HFF-Myc (cell line): ENCODE measurements around the gene ATP5F1B.

Experiments used
- DNase-seq: peaks from one replicate; pipeline ENCODE4 v3.0.0-alpha.2; 2011; ENCODE audit warnings: low read depth; ENCODE audit errors: extremely low read depth
- H3K4me3 ChIP-seq: replicated peaks from 2 replicates; pipeline ENCODE4 v1.5.1; 2011; ENCODE audit warnings: low read depth, mild to moderate bottlenecking, control low read depth, low read length
- CTCF ChIP-seq: IDR thresholded peaks from 2 replicates; pipeline ENCODE4 v1.5.1; 2012; ENCODE audit warnings: mild to moderate bottlenecking, low read depth, low read length, control low read depth; ENCODE audit errors: missing control alignments

ATP5F1B gene

GRCh38 chr12:56682323-56682722, 36.5 kb upstream of the ATP5F1B start:
- no peak overlapping the region for H3K4me3 ChIP-seq
- no peak for DNase-seq
- no peak for TF ChIP-seq CTCF

- TF ChIP-seq CTCF, result no peak
- H3K4me3 ChIP-seq, result no peak overlapping the region
- no peak for DNase-seq
These were observed 34.2 kb upstream of the ATP5F1B start for GRCh38 chr12:56679883-56680575.

DNA sequence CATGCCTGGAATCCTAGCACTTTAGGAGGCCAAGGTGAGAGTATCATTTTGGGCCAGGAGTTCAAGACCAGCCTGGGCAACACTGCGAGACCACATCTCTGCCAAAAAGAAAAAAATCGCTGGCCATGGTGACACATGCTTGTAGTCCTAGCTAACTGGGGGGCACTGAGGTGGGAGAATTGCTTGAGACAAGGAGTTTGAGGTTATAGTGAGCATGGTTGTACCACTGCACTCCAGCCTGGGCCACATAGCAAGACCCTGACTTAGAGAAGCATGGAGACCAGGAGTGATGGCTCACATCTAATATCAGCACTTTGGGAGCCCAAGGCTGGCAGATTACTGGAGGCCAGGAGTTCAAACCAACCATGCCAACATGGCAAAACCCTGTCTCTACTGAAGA, 33.1 kb upstream of the ATP5F1B start:
- TF ChIP-seq CTCF, result no peak
- H3K4me3 ChIP-seq, result no peak overlapping the region
- DNase-seq, result no peak

- H3K4me3 ChIP-seq, result no peak overlapping the region
- no peak for DNase-seq
- no peak for TF ChIP-seq CTCF
These were observed 31.9 kb upstream of the ATP5F1B start for GRCh38 chr12:56677680-56678079.

- no peak overlapping the region for H3K4me3 ChIP-seq
- no peak for TF ChIP-seq CTCF
- DNase-seq, result no peak
These were observed 31.2 kb upstream of the ATP5F1B start for GRCh38 chr12:56676851-56677580.

DNA sequence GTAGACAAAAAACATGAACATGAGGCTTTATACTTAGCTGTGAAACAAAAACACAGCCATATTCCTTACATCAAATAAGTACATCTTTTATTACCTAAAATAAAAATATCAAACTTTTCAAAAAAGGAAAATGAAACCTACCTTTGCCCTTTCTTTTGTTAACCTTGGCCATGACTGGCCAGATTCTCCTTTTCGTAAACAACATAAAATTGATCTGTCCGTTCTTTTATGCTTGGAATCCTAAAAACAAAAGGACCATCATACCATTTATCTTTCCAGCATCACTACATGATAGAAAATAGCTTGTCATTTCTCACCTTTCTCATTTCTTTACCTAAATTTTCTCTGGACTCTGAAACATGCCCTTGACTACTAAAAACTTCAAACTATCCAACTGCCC, 25.8 kb upstream of the ATP5F1B start:
- TF ChIP-seq CTCF, result no peak

More for the DNA sequence above, 25.8 kb upstream of the ATP5F1B start:
- H3K4me3 ChIP-seq, result no peak overlapping the region
- no peak for DNase-seq
